Motor neuron (in vitro differentiated cells): Measurements from ENCODE around the gene EXOC3. TPM values are rescaled to one million over a fixed set of nuclear protein-coding genes. Genes with fewer than 3 reads are reported as not detected.

ENCODE experiments used
- ATAC-seq, 8 experiments: fragments of 200-7000 bp; cut with Tn5 transposase; replicated peaks in 6 of 8; 2 replicates each; pipeline ENCODE4 v1.8.0; 2021; ENCODE audit warnings: mild to moderate bottlenecking in 8 of 8, moderate library complexity in 8 of 8
- H3K27ac ChIP-seq, 2 donors: fragments of 250-450 bp; sonication (Bioruptor Pico); 2 replicates each; pipeline ENCODE4 v1.9.0; 2021; ENCODE audit warnings: antibody characterized with exemption in 2 of 2, mild to moderate bottlenecking in 2 of 2, moderate library complexity in 1 of 2
- H3K4me1 ChIP-seq, 2 donors: fragments of 250-450 bp; sonication (Bioruptor Pico); replicated peaks in 1 of 2; 2 replicates each; pipeline ENCODE4 v1.6.1; 2021; ENCODE audit warnings: antibody characterized with exemption in 2 of 2, mild to moderate bottlenecking in 2 of 2, moderate library complexity in 1 of 2
- H3K4me3 ChIP-seq, 5 donors: fragments of 250-450 bp; sonication (Bioruptor Pico); 2 replicates each; pipeline ENCODE4 v1.9.0; 2021; ENCODE audit warnings: antibody characterized with exemption in 5 of 5, mild to moderate bottlenecking in 5 of 5, moderate library complexity in 4 of 5
- WGBS, 10 experiments: fragments of 450-650 bp; shearing (Covaris generic); methylation state at CpG; one replicate each; pipeline ENCODE4 v1.0.0; 2022; 5-methylcytosine and 5-hydroxymethylcytosine counted together
- in situ Hi-C, 9 experiments: fragments of 400-800 bp; cut with MboI; loops; one replicate each; pipeline ENCODE4 v1.15.0; 2021; ENCODE audit warnings: low sequenced_read_pairs in 9 of 9, low pct_unique_long_range_greater_than_20kb in 2 of 9; ENCODE audit not compliant: unreplicated experiment in 9 of 9
- total RNA-seq, 8 experiments: library from RNA; unstranded; fragments of 300-600 nt; gene quantifications; 2 replicates each; pipeline versions ENCODE4 v1.2.3 to v1.2.4, GENCODE V29; 2022

The EXOC3 gene
- total RNA-seq, 8 experiments from 2014 or later, result 17.1 to 69.6 (median 25.0) TPM

- no peak for ATAC-seq
- 74 to 100% (median 84%) methylated on average over 1 to 9 of the region's 21 CpGs; no CpG with 5 or more reads in 2 of the 10 experiments for WGBS, 10 experiments
Observed at GRCh38 chr5:448061-448765, 5.2 kb downstream of the EXOC3 start.

GRCh38 chr5:448766-449090, 5.8 kb downstream of the EXOC3 start:
- Histone ChIP-seq H3K4me3 (no peak overlapping the region), H3K4me1 (peaks cover 4 to 7% of the 10 kb centered on the region in 2 donors), H3K27ac (no peak overlapping the region)
- ATAC-seq, result no peak
- in situ Hi-C loops, result no loop called here
- WGBS, 10 experiments, result 74 to 100% (median 97%) methylated on average over 1 to 8 of the region's 12 CpGs

More at GRCh38 chr5:448061-448765, 5.2 kb downstream of the EXOC3 start:
- Histone ChIP-seq H3K4me1 (peaks cover 5 to 7% of the 10 kb centered on the region in 2 donors), H3K27ac (no peak overlapping the region), H3K4me3 (no peak overlapping the region)
- in situ Hi-C loops, result no loop called here

DNA sequence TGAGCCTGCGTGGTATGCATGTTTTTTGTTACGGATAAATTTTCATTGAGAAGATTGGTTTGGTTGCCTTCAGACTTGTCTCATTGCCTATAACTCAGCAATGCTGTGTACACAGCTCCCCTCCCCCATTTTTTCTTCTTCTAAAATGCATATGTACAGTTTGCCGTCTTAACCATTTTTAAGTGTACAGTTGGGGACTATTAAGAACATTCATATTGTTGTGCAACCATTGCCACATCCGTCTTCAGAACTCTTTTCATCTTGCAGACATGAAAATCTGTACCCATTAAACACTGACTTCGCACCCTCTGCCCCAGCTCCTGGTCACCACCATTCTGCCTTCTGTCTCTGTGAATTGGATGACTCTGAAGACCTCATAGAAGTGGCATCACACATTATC, 6.2 kb downstream of the EXOC3 start:
- WGBS, 10 experiments, result 75 to 100% (median 90%) methylated on average over 2 to 5 of the region's 5 CpGs
- Histone ChIP-seq H3K4me3 (no peak overlapping the region), H3K27ac (no peak overlapping the region), H3K4me1 (peaks cover 0 to 4% of the 10 kb centered on the region in 2 donors)
- ATAC-seq, result no peak
- in situ Hi-C loops, result no loop called here

DNA sequence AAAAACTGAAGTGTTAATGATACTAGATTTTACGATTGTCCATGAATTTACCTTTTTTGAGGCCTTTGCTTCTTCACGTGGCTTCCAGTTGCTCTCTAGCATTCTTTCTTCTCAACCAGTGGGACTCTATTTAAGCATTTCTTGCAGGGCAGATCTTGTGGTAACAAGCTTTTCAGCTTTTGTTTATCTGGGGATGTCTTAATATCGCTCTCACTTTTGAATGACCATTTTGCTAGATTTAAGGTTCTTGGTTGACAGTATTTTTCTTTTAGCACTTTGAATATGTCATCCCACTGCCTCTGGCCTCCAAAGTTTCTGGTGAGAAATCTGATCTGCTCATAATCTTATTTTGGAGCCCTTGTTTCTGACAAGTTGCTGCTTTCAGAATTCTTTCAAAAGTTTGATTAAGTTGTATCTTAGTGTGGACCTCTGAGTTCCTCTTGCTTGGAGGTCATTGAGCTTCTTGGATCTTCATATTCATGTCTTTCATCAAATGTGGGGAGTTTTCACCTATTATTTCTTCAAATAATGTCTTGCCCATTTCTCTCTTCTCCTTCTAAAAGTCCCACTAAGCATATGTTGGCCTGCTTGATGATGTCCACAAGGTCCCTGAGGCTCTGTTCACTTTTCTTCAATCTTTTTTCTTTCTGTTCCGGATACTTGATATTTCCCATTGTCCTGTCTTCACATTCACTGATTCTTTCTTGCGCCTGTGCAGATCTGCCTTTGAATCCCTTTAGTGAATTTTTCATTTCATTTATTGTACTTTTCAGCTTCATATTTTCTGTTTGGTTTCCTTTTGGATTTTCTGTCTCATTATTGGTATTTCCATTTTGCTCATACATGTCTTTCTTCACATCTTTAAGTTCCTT, 8.8 kb downstream of the EXOC3 start:
- WGBS, 10 experiments, result 74 to 96% (median 88%) methylated on average over 3 to 5 of the region's 5 CpGs
- ATAC-seq, result no peak
- Histone ChIP-seq H3K27ac (no peak overlapping the region), H3K4me1 (no peaks in the 10 kb centered on the region), H3K4me3 (no peak overlapping the region)
- in situ Hi-C loops, result no loop called here

GRCh38 chr5:452978-453710, 10.2 kb downstream of the EXOC3 start:
- no peak overlapping the region for H3K4me3 ChIP-seq
- in situ Hi-C loops, result no loop called here
- H3K4me1 ChIP-seq, result no peaks in the 10 kb centered on the region
- no peak overlapping the region for H3K27ac ChIP-seq
- 57 to 98% (median 88%) methylated on average over 1 to 11 of the region's 17 CpGs; no CpG with 5 or more reads in 3 of the 10 experiments for WGBS, 10 experiments
- ATAC-seq, result peak in 3 of 8 experiments; percentile 82 to 99 (median 99)

GRCh38 chr5:453725-454481, 10.9 kb downstream of the EXOC3 start:
- Histone ChIP-seq H3K4me1 (no peaks in the 10 kb centered on the region), H3K4me3 (no peak overlapping the region), H3K27ac (no peak overlapping the region)
- no peak for ATAC-seq
- 70 to 95% (median 87%) methylated on average over 1 to 11 of the region's 16 CpGs; no CpG with 5 or more reads in 4 of the 10 experiments for WGBS, 10 experiments
- in situ Hi-C loops, result no loop called here

GRCh38 chr5:454936-455335, 12.0 kb downstream of the EXOC3 start:
- 59 to 94% (median 78%) methylated on average over 3 to 9 of the region's 11 CpGs for WGBS, 10 experiments
- in situ Hi-C loops, result no loop called here
- H3K27ac ChIP-seq, result no peak overlapping the region
- peak in 4 of 8 experiments; percentile 12 to 32 (median 24) for ATAC-seq
- no peaks in the 10 kb centered on the region for H3K4me1 ChIP-seq
- H3K4me3 ChIP-seq, result no peak overlapping the region

DNA sequence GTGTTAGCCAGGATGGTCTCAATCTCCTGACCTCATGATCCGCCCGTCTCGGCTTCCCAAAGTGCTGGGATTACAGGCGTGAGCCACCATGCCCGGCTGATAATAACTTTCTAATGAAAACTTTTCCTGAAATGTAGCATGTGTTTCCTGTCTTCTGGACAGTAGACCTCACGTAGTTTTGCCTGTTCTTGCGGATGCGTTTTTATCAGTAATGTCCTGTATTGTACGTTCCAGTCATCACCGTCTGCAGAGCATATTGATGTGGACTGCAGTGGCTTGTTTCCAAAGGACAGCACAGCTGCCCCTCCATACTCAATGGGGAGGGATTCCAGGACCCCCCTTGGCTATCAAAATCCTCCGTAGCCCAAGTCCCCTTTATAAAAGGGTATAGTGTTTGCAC, 12.8 kb downstream of the EXOC3 start:
- in situ Hi-C loops, result no loop called here
- no peak overlapping the region for H3K27ac ChIP-seq
- H3K4me1 ChIP-seq, result no peaks in the 10 kb centered on the region
- H3K4me3 ChIP-seq, result no peak overlapping the region
- ATAC-seq, result no peak
- 88 to 100% (median 94%) methylated on average over 2 to 8 of the region's 11 CpGs; no CpG with 5 or more reads in 6 of the 10 experiments for WGBS, 10 experiments

- no peak for ATAC-seq
- WGBS, 10 experiments, result 20 to 100% (median 88%) methylated on average over 1 to 15 of the region's 28 CpGs; no CpG with 5 or more reads in 1 of the 10 experiments
- Histone ChIP-seq H3K4me3 (no peak overlapping the region), H3K27ac (no peak overlapping the region), H3K4me1 (no peaks in the 10 kb centered on the region)
- in situ Hi-C loops, result no loop called here
Observed at GRCh38 chr5:456351-457194, 13.6 kb downstream of the EXOC3 start.

- ATAC-seq, result no peak
- in situ Hi-C loops, result no loop called here
- 80 to 100% (median 93%) methylated on average over 1 to 6 of the region's 19 CpGs; no CpG with 5 or more reads in 5 of the 10 experiments for WGBS, 10 experiments
- H3K4me3 ChIP-seq, result no peak overlapping the region
- H3K27ac ChIP-seq, result no peak overlapping the region
- no peaks in the 10 kb centered on the region for H3K4me1 ChIP-seq
Observed at GRCh38 chr5:457195-457961, 14.4 kb downstream of the EXOC3 start.

DNA sequence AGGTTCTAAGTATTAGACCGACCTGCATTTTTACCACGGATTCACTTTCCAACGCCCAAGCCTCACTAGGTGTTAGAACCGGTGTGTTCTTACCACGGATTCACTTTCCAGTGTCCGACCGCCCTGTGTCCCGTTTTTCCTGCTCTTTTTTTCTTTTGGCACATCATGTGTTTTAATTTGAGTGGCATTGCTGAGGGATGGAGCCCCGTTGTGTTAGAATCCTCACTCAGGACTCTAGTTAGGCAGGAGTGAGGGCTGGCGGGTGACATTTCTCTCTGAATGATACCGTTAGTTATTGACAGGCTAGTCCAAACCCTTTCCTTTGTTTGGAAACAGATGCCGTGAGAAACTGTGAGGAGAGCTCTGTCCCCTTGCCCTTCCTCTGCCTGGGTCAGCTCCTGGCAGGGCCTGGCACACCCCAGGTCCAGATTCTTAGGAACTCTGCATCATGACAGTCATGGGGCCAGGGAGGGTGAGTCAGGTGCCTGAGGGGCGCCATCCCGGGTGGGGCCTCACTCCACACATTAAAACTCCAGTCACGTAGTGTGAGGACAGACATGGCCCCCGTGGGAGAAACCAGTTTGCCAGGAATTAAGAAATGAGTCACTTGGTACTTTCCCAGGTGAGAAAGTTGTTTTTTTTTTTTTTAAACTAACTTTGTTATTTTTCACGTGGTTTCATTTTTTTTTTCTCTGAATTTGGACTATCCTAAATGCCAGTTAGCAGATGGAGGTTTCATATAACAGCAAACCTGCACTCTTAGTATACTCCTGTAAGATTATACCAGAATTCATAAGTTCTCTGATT, 15.8 kb downstream of the EXOC3 start:
- no peaks in the 10 kb centered on the region for H3K4me1 ChIP-seq
- ATAC-seq, result peak in 3 of 8 experiments; percentile 52 to 99 (median 96)
- WGBS, 10 experiments, result 52 to 94% (median 88%) methylated on average over 3 to 15 of the region's 17 CpGs
- no peak overlapping the region for H3K27ac ChIP-seq
- no peak overlapping the region for H3K4me3 ChIP-seq
- in situ Hi-C loops, result no loop called here
